ENCODE data around the gene VCL. TPM values are rescaled to one million over a fixed set of nuclear protein-coding genes. Genes with fewer than 3 reads are reported as not detected.

VCL gene
- polyA plus RNA-seq, 1 of the 3 experiments (the other 2 are of a cell fraction): 147 TPM

DNA sequence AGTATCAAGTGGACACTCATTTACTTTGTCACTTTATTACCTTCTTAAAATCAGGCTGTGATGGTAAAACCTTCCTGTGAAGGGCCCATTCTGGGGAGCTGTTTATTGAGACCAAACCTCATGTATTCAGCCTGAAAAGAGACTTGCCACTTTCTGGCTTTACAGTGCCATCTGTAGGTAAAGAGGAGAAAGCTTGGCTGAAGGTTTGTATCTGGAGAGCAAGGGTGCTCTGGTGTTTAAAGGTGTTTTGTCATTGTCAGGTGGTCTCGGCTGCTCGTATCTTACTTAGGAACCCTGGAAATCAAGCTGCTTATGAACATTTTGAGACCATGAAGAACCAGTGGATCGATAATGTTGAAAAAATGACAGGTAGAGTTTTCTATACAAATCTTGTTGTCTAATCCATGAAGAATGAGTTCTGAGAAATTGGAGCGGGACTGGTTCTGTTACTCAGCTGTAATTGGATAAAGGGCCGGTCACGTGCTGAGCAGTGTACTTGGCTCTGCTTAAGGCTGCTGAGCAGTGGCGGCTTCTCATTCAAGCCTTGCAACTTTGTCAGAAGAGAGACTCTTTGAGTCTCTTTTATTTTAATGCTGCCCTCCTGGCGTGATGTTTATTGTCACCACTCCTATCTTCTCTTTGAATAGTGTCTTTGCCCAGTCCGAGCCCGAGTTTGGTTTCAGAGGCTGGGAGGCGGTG, 105.8 kb downstream of the VCL start:
- 90% methylated on average over 11 of the region's 11 CpGs for WGBS (ENCODE audit: low lambda C conversion rate)

GRCh38 chr10:74104480-74104879, 106.6 kb downstream of the VCL start:
- POLR2A ChIA-PET: no interaction called here
- 91% methylated on average over 5 of the region's 5 CpGs for WGBS (ENCODE audit: low lambda C conversion rate)
- H3K4me3 ChIP-seq (ENCODE audit: low read depth in 2 of 2, low read length in 1 of 2): no peak overlapping the region
- no peak overlapping the region for H3K4me2 ChIP-seq
- H3K27ac ChIP-seq (ENCODE audit: low read depth in 2 of 2, low read length in 1 of 2): no peak overlapping the region
- H3K9me3 ChIP-seq: no peaks in the 10 kb centered on the region
- no peak overlapping the region for H3K9ac ChIP-seq
- peaks cover 56% of the 10 kb centered on the region for H3K79me2 ChIP-seq (ENCODE audit: insufficient read depth)
- H4K20me1 ChIP-seq (ENCODE audit: insufficient read depth): 0 out of 2 replicates have a peak, but pooled peaks cover under 1% of the 10 kb centered on the region
- no peaks in the 10 kb centered on the region for H3K9me2 ChIP-seq
- CTCF ChIA-PET: interaction anchor here (1.4 to 4.3 kb wide), 8 partner anchors 10 to 225 kb away, joined by 3 to 29 read pairs (median 8); no protein-coding TSS in a partner anchor
- no peaks in the 10 kb centered on the region for H3K27me3 ChIP-seq (ENCODE audit: insufficient read depth)
- peaks cover 0 to 5% of the 10 kb centered on the region in 2 experiments; a peak in 2 of 4 replicates for H3K4me1 ChIP-seq (ENCODE audit: control insufficient read depth in 1 of 2, insufficient read depth in 2 of 2, low read depth in 1 of 2, low read length in 1 of 2)
- DNase-seq: no peak
- H3F3A ChIP-seq (replicated peaks; ENCODE audit: insufficient read depth): peaks cover 46% of the 10 kb centered on the region
- H3K36me3 ChIP-seq (replicated peaks in 1 of 2; ENCODE audit: control insufficient read depth in 1 of 2, insufficient read depth in 2 of 2, low read length in 1 of 2): peaks cover 76 to 86% of the 10 kb centered on the region in 2 experiments
- no peak overlapping the region for H2AFZ ChIP-seq (ENCODE audit: low read depth)
- no peak for TF ChIP-seq JUND (IDR thresholded peaks at IDR 0.05)
- TF ChIP-seq USF2 (IDR thresholded peaks at IDR 0.05; ENCODE audit: borderline replicate concordance, low read depth, low read length): no peak
- TF ChIP-seq FOSL2 (IDR thresholded peaks at IDR 0.05; ENCODE audit: borderline replicate concordance, low read depth): no peak
- no peak for TF ChIP-seq MXI1 (IDR thresholded peaks at IDR 0.05; ENCODE audit: low read depth, low read length)
- no peak for TF ChIP-seq CTCF (IDR thresholded peaks at IDR 0.05)
- no peak for TF ChIP-seq EP300 (IDR thresholded peaks at IDR 0.05; ENCODE audit: borderline replicate concordance in 1 of 2, low read depth in 1 of 2, low read length in 1 of 2)
- TF ChIP-seq, protein P1, sequence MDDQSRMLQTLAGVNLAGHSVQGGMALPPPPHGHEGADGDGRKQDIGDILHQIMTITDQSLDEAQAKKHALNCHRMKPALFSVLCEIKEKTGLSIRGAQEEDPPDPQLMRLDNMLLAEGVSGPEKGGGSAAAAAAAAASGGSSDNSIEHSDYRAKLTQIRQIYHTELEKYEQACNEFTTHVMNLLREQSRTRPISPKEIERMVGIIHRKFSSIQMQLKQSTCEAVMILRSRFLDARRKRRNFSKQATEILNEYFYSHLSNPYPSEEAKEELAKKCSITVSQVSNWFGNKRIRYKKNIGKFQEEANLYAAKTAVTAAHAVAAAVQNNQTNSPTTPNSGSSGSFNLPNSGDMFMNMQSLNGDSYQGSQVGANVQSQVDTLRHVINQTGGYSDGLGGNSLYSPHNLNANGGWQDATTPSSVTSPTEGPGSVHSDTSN (IDR thresholded peaks at IDR 0.05): no peak
- TF ChIP-seq RAD21 (IDR thresholded peaks at IDR 0.05; ENCODE audit: low read length): no peak
- TF ChIP-seq SIN3A (IDR thresholded peaks at IDR 0.05; ENCODE audit: borderline replicate concordance, low read depth, low read length): no peak
- no peak for TF ChIP-seq GABPA (IDR thresholded peaks at IDR 0.05; ENCODE audit: low read depth)
- no peak for TF ChIP-seq TEAD4 (IDR thresholded peaks at IDR 0.05; ENCODE audit: borderline replicate concordance, insufficient read depth)
- TF ChIP-seq TCF12 (IDR thresholded peaks at IDR 0.05): no peak

More for the DNA sequence above, 105.8 kb downstream of the VCL start:
- Histone ChIP-seq H2AFZ (ENCODE audit: low read depth) (no peak overlapping the region), H3K79me2 (ENCODE audit: insufficient read depth) (peaks cover 50% of the 10 kb centered on the region), H3K36me3 (replicated peaks in 1 of 2; ENCODE audit: control insufficient read depth in 1 of 2, insufficient read depth in 2 of 2, low read length in 1 of 2) (peaks cover 77 to 87% of the 10 kb centered on the region in 2 experiments), H3K27ac (ENCODE audit: low read depth in 2 of 2, low read length in 1 of 2) (no peak overlapping the region; a peak in 1 of 4 replicates), H3K9me2 (no peaks in the 10 kb centered on the region), H3K4me2 (no peak overlapping the region), H4K20me1 (ENCODE audit: insufficient read depth) (no peaks in the 10 kb centered on the region; the same call in 1 of the 2 replicates), H3K9ac (no peak overlapping the region), H3K4me3 (ENCODE audit: low read depth in 2 of 2, low read length in 1 of 2) (no peak overlapping the region), H3K4me1 (ENCODE audit: control insufficient read depth in 1 of 2, insufficient read depth in 2 of 2, low read depth in 1 of 2, low read length in 1 of 2) (peaks cover 0 to 5% of the 10 kb centered on the region in 2 experiments; a peak in 1 of 4 replicates), H3F3A (replicated peaks; ENCODE audit: insufficient read depth) (peaks cover 50% of the 10 kb centered on the region), H3K9me3 (no peaks in the 10 kb centered on the region), H3K27me3 (ENCODE audit: insufficient read depth) (no peaks in the 10 kb centered on the region)
- POLR2A ChIA-PET: no interaction called here
- CTCF ChIA-PET: interaction anchor here (0.6 to 4.3 kb wide), 17 partner anchors 8 to 252 kb away, joined by 3 to 29 read pairs (median 4); no protein-coding TSS in a partner anchor
- TF ChIP-seq, protein P1 (IDR thresholded peaks at IDR 0.05): no peak
- TF ChIP-seq RAD21 (IDR thresholded peaks at IDR 0.05; ENCODE audit: low read length): peak; percentile 60
- TF ChIP-seq GATA2 (CRISPR knock-in tag; IDR thresholded peaks at IDR 0.05): no peak
- TF ChIP-seq CTCF (IDR thresholded peaks at IDR 0.05): peak; percentile 56
- TF ChIP-seq SMC3 (IDR thresholded peaks at IDR 0.05; ENCODE audit: low read depth, low read length): peak; percentile 26; the same call in 1 of the 2 replicates
- TF ChIP-seq MXI1 (IDR thresholded peaks at IDR 0.05; ENCODE audit: low read depth, low read length): no peak
- no peak for TF ChIP-seq NRF1 (IDR thresholded peaks at IDR 0.05; ENCODE audit: low read depth, low read length)
- peak; percentile 36 for DNase-seq

Measured in SK-N-SH (cell line).